ENCODE data around the gene CTAG1B.
"Not testable (repeated sequence)": the region's sequence is repeated elsewhere in the genome, so short reads cannot be mapped to it uniquely, and the experiment has no call there.

The CTAG1B gene

DNA sequence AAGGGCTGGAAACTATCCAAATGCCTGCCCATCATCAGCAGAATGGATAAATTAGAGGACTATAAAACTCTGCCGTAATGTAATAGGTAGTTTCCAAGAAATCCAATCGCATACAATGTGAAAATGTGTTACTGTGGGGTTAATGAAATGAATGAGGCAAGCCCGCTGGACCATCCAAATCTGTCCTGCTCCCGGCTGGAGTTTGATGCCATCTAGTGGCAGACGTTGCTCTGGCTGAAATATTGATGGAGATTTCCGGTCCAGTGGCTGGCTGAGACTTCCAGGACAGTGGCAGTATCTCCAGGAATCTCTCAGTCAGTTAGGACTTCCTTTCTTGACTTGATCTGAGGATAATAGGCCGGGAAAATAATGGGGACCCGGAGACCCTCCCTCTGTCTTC lies 36.1 kb downstream of the CTAG1B start:
- DNase-seq = not testable (repeated sequence)

GRCh38 chrX:154575076-154575475 lies 44.0 kb downstream of the CTAG1B start:
- not testable (repeated sequence) for DNase-seq

- DNase-seq = not testable (repeated sequence)
These were observed 46.0 kb downstream of the CTAG1B start for GRCh38 chrX:154573061-154573460.

- DNase-seq = not testable (repeated sequence)
These were observed 48.7 kb downstream of the CTAG1B start for GRCh38 chrX:154570361-154570760.

Measured in stimulated activated naive CD4-positive, alpha-beta T cell treated with Interleukin-2 at 50 U/mL for 16 hours (primary cell).